ENCODE results near the gene ZNF319. TPM values are rescaled to one million over a fixed set of nuclear protein-coding genes. Genes with fewer than 3 reads are reported as not detected.

ZNF319 gene
- total RNA-seq, 2 donors from 2014 or later = 3.3 to 4.7 TPM

DNA sequence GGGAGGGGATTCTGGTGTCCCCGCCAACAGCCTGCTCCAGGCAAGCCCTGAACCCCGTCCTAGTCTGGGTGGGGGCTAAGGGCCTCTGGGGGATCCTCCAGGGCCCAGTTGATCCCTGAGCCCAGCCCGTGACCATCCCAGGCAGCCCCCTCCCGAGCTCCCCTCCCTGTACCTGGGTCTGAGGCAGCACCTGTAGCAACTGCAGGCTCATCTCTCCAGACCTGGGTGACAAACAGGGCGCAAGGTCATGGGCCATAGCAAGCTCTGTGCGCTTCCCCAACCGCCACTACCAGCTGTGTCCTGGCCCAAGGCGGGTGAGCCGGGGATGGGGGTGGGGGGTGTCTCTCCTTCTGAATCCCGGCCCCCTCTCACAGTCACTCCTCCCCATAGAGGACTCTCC is 40.2 kb downstream of the ZNF319 start:
- Histone ChIP-seq H3K4me1 (peaks cover 16% of the 10 kb centered on the region), H3K27me3 (no peaks in the 10 kb centered on the region), H3K9me3 (no peaks in the 10 kb centered on the region), H3K36me3 (replicated peaks in 1 of 2; ENCODE audit: insufficient read depth in 1 of 2, low read depth in 2 of 2) (no peaks in the 10 kb centered on the region), H3K4me3 (no peak overlapping the region), H3K27ac (no peak overlapping the region)
- ATAC-seq (no peak), DNase-seq (no peak)
- intact Hi-C loops (cut with DNase I) = no loop called here
- WGBS, 2 donors = 86 to 88% methylated on average over 1 to 10 of the region's 10 CpGs
- TF ChIP-seq POLR2A (IDR thresholded peaks at IDR 0.05) = no peak
- TF ChIP-seq, protein P1, sequence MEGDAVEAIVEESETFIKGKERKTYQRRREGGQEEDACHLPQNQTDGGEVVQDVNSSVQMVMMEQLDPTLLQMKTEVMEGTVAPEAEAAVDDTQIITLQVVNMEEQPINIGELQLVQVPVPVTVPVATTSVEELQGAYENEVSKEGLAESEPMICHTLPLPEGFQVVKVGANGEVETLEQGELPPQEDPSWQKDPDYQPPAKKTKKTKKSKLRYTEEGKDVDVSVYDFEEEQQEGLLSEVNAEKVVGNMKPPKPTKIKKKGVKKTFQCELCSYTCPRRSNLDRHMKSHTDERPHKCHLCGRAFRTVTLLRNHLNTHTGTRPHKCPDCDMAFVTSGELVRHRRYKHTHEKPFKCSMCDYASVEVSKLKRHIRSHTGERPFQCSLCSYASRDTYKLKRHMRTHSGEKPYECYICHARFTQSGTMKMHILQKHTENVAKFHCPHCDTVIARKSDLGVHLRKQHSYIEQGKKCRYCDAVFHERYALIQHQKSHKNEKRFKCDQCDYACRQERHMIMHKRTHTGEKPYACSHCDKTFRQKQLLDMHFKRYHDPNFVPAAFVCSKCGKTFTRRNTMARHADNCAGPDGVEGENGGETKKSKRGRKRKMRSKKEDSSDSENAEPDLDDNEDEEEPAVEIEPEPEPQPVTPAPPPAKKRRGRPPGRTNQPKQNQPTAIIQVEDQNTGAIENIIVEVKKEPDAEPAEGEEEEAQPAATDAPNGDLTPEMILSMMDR (IDR thresholded peaks at IDR 0.05) = no peak

- Histone ChIP-seq H3K9me3 (no peaks in the 10 kb centered on the region), H3K4me1 (peaks cover 20% of the 10 kb centered on the region), H3K27ac (no peak overlapping the region), H3K36me3 (replicated peaks in 1 of 2; ENCODE audit: insufficient read depth in 1 of 2, low read depth in 2 of 2) (no peaks in the 10 kb centered on the region), H3K27me3 (no peaks in the 10 kb centered on the region), H3K4me3 (no peak overlapping the region)
- intact Hi-C loops (cut with DNase I) = no loop called here
- no peak for ATAC-seq
- 88 to 91% methylated on average over 10 to 11 of the region's 11 CpGs for WGBS, 2 donors
- DNase-seq = no peak
- TF ChIP-seq, protein P1 (IDR thresholded peaks at IDR 0.05) = no peak
- no peak for TF ChIP-seq POLR2A (IDR thresholded peaks at IDR 0.05)
These were observed 40.7 kb downstream of the ZNF319 start for GRCh38 chr16:57959804-57960203.

DNA sequence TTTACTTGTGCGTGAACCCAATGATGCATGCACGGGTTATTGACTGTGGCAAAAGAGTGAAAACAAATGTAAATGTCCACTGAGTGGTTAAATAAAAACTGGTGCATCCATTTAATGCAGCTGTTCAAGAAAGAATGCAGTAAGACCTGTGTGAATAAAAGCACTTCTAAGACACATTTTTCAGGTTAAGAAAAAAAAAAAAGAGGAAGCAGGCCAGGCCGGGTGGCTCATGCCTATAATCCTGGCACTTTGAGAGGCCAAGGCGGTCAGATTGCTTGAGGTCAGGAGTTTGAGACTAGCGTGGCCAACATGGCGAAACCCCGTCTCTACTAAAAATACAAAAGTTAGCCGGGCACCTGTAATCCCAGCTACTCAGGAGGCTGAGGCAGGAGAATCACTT is 41.4 kb downstream of the ZNF319 start:
- no peaks in the 10 kb centered on the region for H3K9me3 ChIP-seq
- ATAC-seq (no peak), DNase-seq (no peak)
- intact Hi-C loops (cut with DNase I) = no loop called here
- H3K36me3 ChIP-seq (replicated peaks in 1 of 2; ENCODE audit: insufficient read depth in 1 of 2, low read depth in 2 of 2) = no peaks in the 10 kb centered on the region
- whole genome bisulfite sequencing, 2 donors = 84 to 88% methylated on average over 8 of the region's 8 CpGs
- no peak overlapping the region for H3K27ac ChIP-seq
- TF ChIP-seq POLR2A (IDR thresholded peaks at IDR 0.05) = no peak
- TF ChIP-seq, protein P1 (IDR thresholded peaks at IDR 0.05) = no peak
- H3K4me3 ChIP-seq = no peak overlapping the region
- no peaks in the 10 kb centered on the region for H3K27me3 ChIP-seq
- peaks cover 20% of the 10 kb centered on the region for H3K4me1 ChIP-seq

DNA sequence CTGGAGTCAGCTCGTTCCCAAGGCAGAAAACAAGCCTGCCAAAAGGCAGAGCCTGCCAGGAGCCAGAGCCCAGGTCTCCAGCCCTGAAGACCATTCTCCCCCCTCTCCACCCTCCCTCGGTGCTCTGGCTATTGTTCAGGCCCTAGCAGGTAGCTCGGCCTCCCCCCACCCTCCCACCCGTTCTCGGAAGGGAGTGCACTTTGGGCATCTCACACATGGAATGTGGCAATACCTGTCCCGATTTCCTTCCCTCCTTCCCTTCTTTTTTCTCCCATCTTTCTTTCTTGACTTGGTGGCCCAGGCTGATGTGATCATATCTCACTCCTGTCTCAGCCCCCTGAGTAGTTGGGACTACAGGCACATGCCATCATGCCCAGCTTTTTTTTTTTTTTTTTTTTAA is 41.9 kb downstream of the ZNF319 start:
- H3K4me1 ChIP-seq = peaks cover 20% of the 10 kb centered on the region
- 56 to 70% methylated on average over 6 of the region's 6 CpGs for WGBS, 2 donors
- no peak for TF ChIP-seq POLR2A (IDR thresholded peaks at IDR 0.05)
- TF ChIP-seq, protein P1 (IDR thresholded peaks at IDR 0.05) = no peak
- H3K27me3 ChIP-seq = no peaks in the 10 kb centered on the region
- H3K4me3 ChIP-seq = no peak overlapping the region
- H3K36me3 ChIP-seq (replicated peaks in 1 of 2; ENCODE audit: insufficient read depth in 1 of 2, low read depth in 2 of 2) = no peaks in the 10 kb centered on the region
- no peak for DNase-seq
- H3K9me3 ChIP-seq = no peaks in the 10 kb centered on the region
- H3K27ac ChIP-seq = no peak overlapping the region
- intact Hi-C loops (cut with DNase I) = no loop called here
- no peak for ATAC-seq

DNA sequence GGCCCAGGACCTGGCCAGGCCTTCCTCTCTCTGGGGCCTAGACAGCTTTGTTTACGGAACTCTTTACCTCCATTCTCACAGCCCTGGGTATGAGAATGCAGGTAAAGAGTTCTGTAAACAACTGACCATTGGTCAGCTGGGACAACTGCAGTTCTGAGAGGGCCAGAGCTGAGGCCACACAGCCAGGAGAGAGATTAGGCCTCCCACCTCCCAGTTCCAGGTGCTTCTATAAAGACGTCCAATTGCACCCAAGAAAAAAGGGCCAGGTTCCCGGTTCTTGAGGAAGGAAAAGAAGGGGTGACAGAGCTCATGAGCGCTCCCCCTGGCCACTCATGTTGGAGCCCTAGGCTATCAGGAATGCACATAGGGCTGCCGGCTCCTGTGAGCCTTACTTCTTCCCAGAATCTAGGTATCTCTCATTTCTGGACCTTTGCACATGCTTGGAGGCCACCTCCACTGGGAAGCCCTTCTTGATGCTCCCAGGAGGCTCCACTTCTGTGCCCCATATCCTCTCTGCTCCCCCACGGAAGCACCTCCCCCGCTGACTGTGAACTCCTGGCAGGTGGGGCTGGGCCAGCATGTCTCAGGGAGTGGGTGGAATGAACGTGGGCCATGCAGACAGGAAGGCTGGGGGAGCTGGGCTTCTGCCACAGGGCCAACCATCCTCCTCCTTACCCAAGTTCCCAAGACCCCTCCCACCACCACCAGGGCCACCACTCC is 42.6 kb downstream of the ZNF319 start:
- no peak for ATAC-seq
- 89 to 91% methylated on average over 8 of the region's 8 CpGs for WGBS, 2 donors
- H3K36me3 ChIP-seq (replicated peaks in 1 of 2; ENCODE audit: insufficient read depth in 1 of 2, low read depth in 2 of 2) = no peaks in the 10 kb centered on the region
- H3K27me3 ChIP-seq = no peaks in the 10 kb centered on the region
- no peak for DNase-seq
- H3K4me3 ChIP-seq = no peak overlapping the region
- H3K27ac ChIP-seq = no peak overlapping the region
- intact Hi-C loops (cut with DNase I) = no loop called here
- no peak for TF ChIP-seq POLR2A (IDR thresholded peaks at IDR 0.05)
- TF ChIP-seq, protein P1 (IDR thresholded peaks at IDR 0.05) = no peak
- H3K9me3 ChIP-seq = no peaks in the 10 kb centered on the region
- peaks cover 20% of the 10 kb centered on the region for H3K4me1 ChIP-seq
